ENCODE data around the gene ABCC10. TPM values are rescaled to one million over a fixed set of nuclear protein-coding genes. Genes with fewer than 3 reads are reported as not detected.

Gene ABCC10
- total RNA-seq, 1 experiment from 2014 or later = 31.8 TPM

- H3K4me3 Mint-ChIP-seq = no peak overlapping the region
- no peaks in the 10 kb centered on the region for H3K4me1 Mint-ChIP-seq
- H3K9me3 ChIP-seq (ENCODE audit: control insufficient read depth, low read depth, low read length) = no peaks in the 10 kb centered on the region
- peak overlapping the region in 2 of 3 experiments; percentile 65 to 66; a peak in 3 of 7 replicates for H3K27ac Mint-ChIP-seq
- no peak overlapping the region for H2BK5ac ChIP-seq (ENCODE audit: insufficient read length, low read length)
- H2AFZ ChIP-seq (ENCODE audit: low read length) = no peak overlapping the region
- H3K23ac ChIP-seq (ENCODE audit: insufficient read length, low read depth, low read length) = no peak overlapping the region
- WGBS (ENCODE audit: extremely low coverage, insufficient read length, low lambda C conversion rate) = no CpG with 5 or more reads among the region's 15 CpGs
- H2BK15ac ChIP-seq (ENCODE audit: low read depth, low read length) = no peak overlapping the region
- no peak overlapping the region for H2BK20ac ChIP-seq (ENCODE audit: low read depth, low read length, poor library complexity, severe bottlenecking)
- no peak overlapping the region for H4K8ac ChIP-seq (replicated peaks; ENCODE audit: insufficient read length, low read depth, low read length)
- H3K23me2 ChIP-seq (ENCODE audit: insufficient read length, low read depth, low read length, poor library complexity, severe bottlenecking) = no peaks in the 10 kb centered on the region
- H4K5ac ChIP-seq (ENCODE audit: insufficient read length, low read depth, low read length) = no peak overlapping the region
- H4K20me1 ChIP-seq (ENCODE audit: control insufficient read depth, insufficient read depth, insufficient read length) = no peaks in the 10 kb centered on the region
- TF ChIP-seq, protein P1, sequence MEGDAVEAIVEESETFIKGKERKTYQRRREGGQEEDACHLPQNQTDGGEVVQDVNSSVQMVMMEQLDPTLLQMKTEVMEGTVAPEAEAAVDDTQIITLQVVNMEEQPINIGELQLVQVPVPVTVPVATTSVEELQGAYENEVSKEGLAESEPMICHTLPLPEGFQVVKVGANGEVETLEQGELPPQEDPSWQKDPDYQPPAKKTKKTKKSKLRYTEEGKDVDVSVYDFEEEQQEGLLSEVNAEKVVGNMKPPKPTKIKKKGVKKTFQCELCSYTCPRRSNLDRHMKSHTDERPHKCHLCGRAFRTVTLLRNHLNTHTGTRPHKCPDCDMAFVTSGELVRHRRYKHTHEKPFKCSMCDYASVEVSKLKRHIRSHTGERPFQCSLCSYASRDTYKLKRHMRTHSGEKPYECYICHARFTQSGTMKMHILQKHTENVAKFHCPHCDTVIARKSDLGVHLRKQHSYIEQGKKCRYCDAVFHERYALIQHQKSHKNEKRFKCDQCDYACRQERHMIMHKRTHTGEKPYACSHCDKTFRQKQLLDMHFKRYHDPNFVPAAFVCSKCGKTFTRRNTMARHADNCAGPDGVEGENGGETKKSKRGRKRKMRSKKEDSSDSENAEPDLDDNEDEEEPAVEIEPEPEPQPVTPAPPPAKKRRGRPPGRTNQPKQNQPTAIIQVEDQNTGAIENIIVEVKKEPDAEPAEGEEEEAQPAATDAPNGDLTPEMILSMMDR (conservative IDR thresholded peaks at IDR 0.05) = no peak
- no peak overlapping the region for H2BK12ac ChIP-seq (ENCODE audit: insufficient read length, low read depth, low read length)
- no peaks in the 10 kb centered on the region for H3K79me1 ChIP-seq (ENCODE audit: insufficient read depth, low read depth, low read length, poor library complexity, severe bottlenecking)
- no peak overlapping the region for H2AK5ac ChIP-seq (ENCODE audit: insufficient read length, low read length)
- no peak overlapping the region for H3K9ac ChIP-seq (ENCODE audit: extremely low read depth, insufficient read length, low read length)
- no peaks in the 10 kb centered on the region for H3K27me3 Mint-ChIP-seq (ENCODE audit: low read depth)
- H3K27ac ChIP-seq (ENCODE audit: insufficient read length, low read depth, low read length) = no peak overlapping the region
- H2BK120ac ChIP-seq (ENCODE audit: low read depth, low read length, poor library complexity, severe bottlenecking) = no peak overlapping the region
- H3K4me1 ChIP-seq (ENCODE audit: insufficient read depth, low read length) = no peaks in the 10 kb centered on the region
- H3K79me2 ChIP-seq (ENCODE audit: insufficient read depth, low read length) = no peaks in the 10 kb centered on the region
- H3T11ph ChIP-seq (ENCODE audit: low read length) = no peak overlapping the region
- no peak for DNase-seq
- no peak overlapping the region for H3K14ac ChIP-seq (ENCODE audit: insufficient read depth, low read length)
- no peak overlapping the region for H3K56ac ChIP-seq (ENCODE audit: insufficient read length, low read depth, low read length)
- no peak overlapping the region for H3K4me2 ChIP-seq (ENCODE audit: insufficient read depth, insufficient read length, low read length)
- H3K9me3 Mint-ChIP-seq = no peaks in the 10 kb centered on the region
- H3K18ac ChIP-seq (ENCODE audit: insufficient read length, low read depth, low read length) = no peak overlapping the region
- peaks cover 0 to 18% (median 2%) of the 10 kb centered on the region in 3 experiments; a peak in 5 of 7 replicates for H3K36me3 Mint-ChIP-seq (ENCODE audit: insufficient read depth in 1 of 3, low read depth in 3 of 3)
- no peaks in the 10 kb centered on the region for H3K27me3 ChIP-seq (ENCODE audit: insufficient read depth, low read length)
- no peak overlapping the region for H4K91ac ChIP-seq (ENCODE audit: insufficient read length, low read depth, low read length)
- no peak overlapping the region for H3K4ac ChIP-seq (ENCODE audit: low read depth, low read length)
Measured at GRCh38 chr6:43434001-43434840, 6.9 kb downstream of the ABCC10 start.
